H1 (cell line): ENCODE results near the gene ACP6. TPM values are rescaled to one million over a fixed set of nuclear protein-coding genes. Genes with fewer than 3 reads are reported as not detected.

Experiments used
- CTCF ChIA-PET: fragments of 300-600 bp; sonication (Branson Sonifier 250); formaldehyde crosslinking; loops from one replicate; lab custom pipeline; 2021; ENCODE audit not compliant: partially characterized antibody; lab: Charles Lee
- POLR2A ChIA-PET: fragments of 300-600 bp; sonication (Branson Sonifier 250); formaldehyde crosslinking; loops from one replicate; lab custom pipeline; 2021; ENCODE audit warnings: inconsistent platforms; ENCODE audit not compliant: partially characterized antibody; lab: Charles Lee
- DNase-seq, 2 experiments: peaks; one replicate each; pipeline versions ENCODE4 v3.0.0 to v3.0.0-alpha.2; 2010 to 2022; ENCODE audit warnings: low spot score in 2 of 2, low read depth in 1 of 2, mixed read lengths in 1 of 2
- FAIRE-seq: peaks from 2 replicates; lab custom pipeline; 2011; peaks lifted over from hg19 to GRCh38; lab: Jason Lieb, UNC
- H2AFZ ChIP-seq: 2 replicates; pipeline ENCODE4 v1.8.1; 2012; ENCODE audit warnings: low read length, inconsistent platforms
- H2AK5ac ChIP-seq: 2 replicates; pipeline ENCODE4 v1.6.1; 2013; ENCODE audit warnings: low read depth, low read length
- H2BK120ac ChIP-seq: replicated peaks from 2 replicates; pipeline ENCODE3; 2013; ENCODE audit warnings: low read depth, low read length, inconsistent platforms
- H2BK12ac ChIP-seq: 2 replicates; pipeline ENCODE4 v1.6.1; 2013; ENCODE audit warnings: low read depth, low read length
- H2BK15ac ChIP-seq: 2 replicates; pipeline ENCODE4 v1.6.1; 2013; ENCODE audit warnings: low read length
- H2BK20ac ChIP-seq: 2 replicates; pipeline ENCODE4 v1.6.1; 2013; ENCODE audit warnings: low read length
- H2BK5ac ChIP-seq: 2 replicates; pipeline ENCODE4 v1.6.1; 2013; ENCODE audit warnings: low read depth, low read length
- H3K14ac ChIP-seq: 2 replicates; pipeline ENCODE4 v1.6.1; 2013; ENCODE audit warnings: inconsistent platforms; ENCODE audit not compliant: insufficient read length
- H3K18ac ChIP-seq: 2 replicates; pipeline ENCODE4 v1.6.1; 2013; ENCODE audit warnings: low read length; ENCODE audit errors: extremely low read depth
- H3K23ac ChIP-seq: 2 replicates; pipeline ENCODE4 v1.6.1; 2013; ENCODE audit warnings: inconsistent platforms; ENCODE audit not compliant: insufficient read length
- H3K23me2 ChIP-seq: 2 replicates; pipeline ENCODE4 v1.6.1; 2013; ENCODE audit warnings: low read depth, low read length
- H3K27ac ChIP-seq: 2 replicates; pipeline ENCODE4 v1.6.1; 2011; ENCODE audit warnings: low read depth, low read length, inconsistent platforms
- H3K27me3 ChIP-seq, 4 experiments: replicated peaks in 1 of 4; 1 replicate in 1 of 4; 2 replicates in 3 of 4; pipeline versions ENCODE4 v1.6.1 to v1.8.1; 2011 to 2013; ENCODE audit warnings: low read length in 3 of 4, mild to moderate bottlenecking in 3 of 4, inconsistent platforms in 2 of 4, mixed read lengths in 2 of 4, moderate library complexity in 1 of 4; ENCODE audit not compliant: control insufficient read depth in 3 of 4, insufficient read depth in 3 of 4; ENCODE audit errors: extremely low read depth in 1 of 4
- H3K36me3 ChIP-seq, 4 experiments: 2 replicates each; pipeline versions ENCODE4 v1.6.1 to v1.8.1; 2011 to 2013; ENCODE audit warnings: mild to moderate bottlenecking in 4 of 4, low read length in 3 of 4, moderate library complexity in 2 of 4, control low read depth in 1 of 4, inconsistent platforms in 1 of 4; ENCODE audit not compliant: insufficient read depth in 4 of 4, control insufficient read depth in 2 of 4
- H3K4ac ChIP-seq: replicated peaks from 2 replicates; pipeline ENCODE3; 2013; ENCODE audit warnings: low read length, low read depth, mixed read lengths, inconsistent platforms; ENCODE audit not compliant: insufficient read length
- H3K4me1 ChIP-seq, 4 experiments: replicated peaks in 1 of 4; 1 replicate in 1 of 4; 2 replicates in 3 of 4; pipeline versions ENCODE4 v1.6.1 to v1.8.1; 2011 to 2013; ENCODE audit warnings: low read length in 3 of 4, inconsistent platforms in 2 of 4, mixed read lengths in 1 of 4; ENCODE audit not compliant: insufficient read depth in 4 of 4, control insufficient read depth in 3 of 4
- H3K4me2 ChIP-seq, 2 experiments: 2 replicates each; pipeline versions ENCODE4 v1.6.1 to v1.8.1; 2011 to 2013; ENCODE audit warnings: low read depth in 2 of 2, low read length in 2 of 2, control low read depth in 1 of 2, inconsistent platforms in 1 of 2, mild to moderate bottlenecking in 1 of 2; ENCODE audit not compliant: insufficient read depth in 1 of 2
- H3K4me3 ChIP-seq, 4 experiments: fragments of 200-600, 300-600 bp in 1 of 4; sonication (generic), shearing (Covaris generic), sonication (Bioruptor Twin) in 1 of 4; 2 replicates each; pipeline versions ENCODE4 v1.5.1 to v1.8.1; 2011 to 2016; ENCODE audit warnings: low read length in 4 of 4, low read depth in 3 of 4, control low read depth in 2 of 4, inconsistent platforms in 2 of 4, mild to moderate bottlenecking in 2 of 4, mixed read lengths in 1 of 4, moderate library complexity in 1 of 4; ENCODE audit not compliant: insufficient read depth in 2 of 4; ENCODE audit errors: extremely low read depth in 1 of 4
- H3K56ac ChIP-seq: replicated peaks from 2 replicates; pipeline ENCODE3; 2013; ENCODE audit warnings: low read depth, mild to moderate bottlenecking, mixed read lengths, low read length, inconsistent platforms; ENCODE audit not compliant: insufficient read length
- H3K79me1 ChIP-seq: 2 replicates; pipeline ENCODE4 v1.6.1; 2013; ENCODE audit warnings: low read depth, low read length, control low read depth
- H3K79me2 ChIP-seq, 2 experiments: 2 replicates each; pipeline versions ENCODE4 v1.6.1 to v1.8.1; 2012 to 2013; ENCODE audit warnings: low read length in 2 of 2, mild to moderate bottlenecking in 2 of 2, inconsistent platforms in 1 of 2; ENCODE audit not compliant: insufficient read depth in 2 of 2, control insufficient read depth in 1 of 2
- H3K9ac ChIP-seq, 4 experiments: replicated peaks in 1 of 4; 1 replicate in 1 of 4; 2 replicates in 3 of 4; pipeline versions ENCODE4 v1.6.1 to v1.8.1; 2011 to 2013; ENCODE audit warnings: low read depth in 3 of 4, low read length in 3 of 4, control low read depth in 2 of 4, mild to moderate bottlenecking in 2 of 4, moderate library complexity in 2 of 4, inconsistent platforms in 1 of 4; ENCODE audit errors: extremely low read depth in 1 of 4
- H3K9me3 ChIP-seq, 2 experiments: 2 replicates each; pipeline versions ENCODE4 v1.6.1 to v1.8.1; 2012 to 2013; ENCODE audit warnings: mild to moderate bottlenecking in 2 of 2, moderate library complexity in 2 of 2, control low read depth in 1 of 2, inconsistent platforms in 1 of 2, low read depth in 1 of 2, low read length in 1 of 2, mixed read lengths in 1 of 2; ENCODE audit not compliant: insufficient read depth in 2 of 2
- H4K20me1 ChIP-seq, 2 experiments: replicated peaks in 1 of 2; 2 replicates each; pipeline versions ENCODE3 to v1.8.1; 2011 to 2013; ENCODE audit warnings: inconsistent platforms in 2 of 2, low read length in 2 of 2, mild to moderate bottlenecking in 1 of 2; ENCODE audit not compliant: insufficient read depth in 2 of 2, control insufficient read depth in 1 of 2
- H4K5ac ChIP-seq: 2 replicates; pipeline ENCODE4 v1.6.1; 2013; ENCODE audit warnings: low read length, low read depth, mixed read lengths, inconsistent platforms; ENCODE audit not compliant: insufficient read length
- H4K8ac ChIP-seq: 2 replicates; pipeline ENCODE4 v1.8.0; 2013; ENCODE audit warnings: mild to moderate bottlenecking, moderate library complexity, low read length, inconsistent platforms; ENCODE audit not compliant: insufficient read depth; ENCODE audit errors: extremely low read depth
- H4K91ac ChIP-seq: replicated peaks from 2 replicates; pipeline ENCODE3; 2013; ENCODE audit warnings: low read length, mixed read lengths, inconsistent platforms; ENCODE audit not compliant: insufficient read length
- ASH2L ChIP-seq: fragments of 200-600, 300-600 bp; sonication (generic); IDR thresholded peaks from one replicate; pipeline ENCODE4 v1.7.1; 2017; ENCODE audit warnings: low read length
- ATF3 ChIP-seq: IDR thresholded peaks from 2 replicates; pipeline ENCODE4 v1.6.1; 2011; ENCODE audit warnings: low read depth, mild to moderate bottlenecking, low read length; ENCODE audit not compliant: insufficient read depth
- BACH1 ChIP-seq: IDR thresholded peaks from 2 replicates; pipeline ENCODE4 v1.6.1; 2012; ENCODE audit warnings: low read length, improper control_type of control experiment
- BCL11A ChIP-seq, 2 experiments: IDR thresholded peaks; one replicate each; pipeline ENCODE4 v1.6.1; 2011; ENCODE audit warnings: low read depth in 2 of 2, low read length in 2 of 2, mild to moderate bottlenecking in 2 of 2
- CBX5 ChIP-seq: fragments of 300-800, 300-1000 bp; sonication (generic); IDR thresholded peaks from 2 replicates; pipeline ENCODE4 v1.7.1; 2016; ENCODE audit warnings: antibody characterized with exemption, low read length, low read depth
- GABPA ChIP-seq: IDR thresholded peaks from 2 replicates; pipeline ENCODE4 v1.6.1; 2011; ENCODE audit warnings: mild to moderate bottlenecking, low read length, moderate library complexity, borderline replicate concordance; ENCODE audit not compliant: insufficient read depth
- NANOG ChIP-seq: IDR thresholded peaks from 2 replicates; pipeline ENCODE4 v1.6.1; 2011; ENCODE audit warnings: low read length, low read depth, mild to moderate bottlenecking, inconsistent platforms; ENCODE audit not compliant: insufficient read depth, poor library complexity, severe bottlenecking
- POLR2AphosphoS5 ChIP-seq: IDR thresholded peaks from 2 replicates; pipeline ENCODE4 v1.6.1; 2011; ENCODE audit warnings: low read depth, low read length
- RAD21 ChIP-seq, 2 experiments: IDR thresholded peaks in 1 of 2; conservative IDR thresholded peaks in 1 of 2; 2 replicates each; pipeline ENCODE4 v1.6.1; 2011; ENCODE audit warnings: low read depth in 2 of 2, low read length in 2 of 2, improper control_type of control experiment in 1 of 2, inconsistent platforms in 1 of 2, mild to moderate bottlenecking in 1 of 2, moderate library complexity in 1 of 2
- RFX5 ChIP-seq: IDR thresholded peaks from 2 replicates; pipeline ENCODE4 v1.6.1; 2011; ENCODE audit warnings: low read depth, low read length, improper control_type of control experiment, borderline replicate concordance
- SIX5 ChIP-seq: IDR thresholded peaks from 2 replicates; pipeline ENCODE4 v1.6.1; 2011; ENCODE audit warnings: mild to moderate bottlenecking, low read depth, low read length
- SRF ChIP-seq: IDR thresholded peaks from 2 replicates; pipeline ENCODE4 v1.6.1; 2011; ENCODE audit warnings: mild to moderate bottlenecking, low read depth, low read length, moderate library complexity
- TAF7 ChIP-seq: optimal IDR thresholded peaks from 2 replicates; pipeline ENCODE3; 2011; ENCODE audit warnings: low read depth, mild to moderate bottlenecking, inconsistent platforms, low read length, moderate library complexity, borderline replicate concordance
- WGBS, 2 experiments: shearing (Covaris generic) in 1 of 2; methylation state at CpG; one replicate each; pipeline versions ENCODE4 v1.1.6 to v1.1.7; 2013 to 2015; ENCODE audit warnings: low lambda C conversion rate in 2 of 2, mixed read lengths in 2 of 2, inconsistent platforms in 1 of 2, low coverage in 1 of 2, missing lambda C conversion rate in 1 of 2; ENCODE audit not compliant: insufficient replicate concordance in 2 of 2, insufficient coverage in 1 of 2, insufficient read length in 1 of 2; ENCODE audit errors: extremely low coverage in 1 of 2, missing lambda C conversion rate in 1 of 2; 5-methylcytosine and 5-hydroxymethylcytosine counted together
- polyA plus RNA-seq, 7 experiments: library from polyadenylated mRNA; depleted of rRNA in 3 of 7; stranded (reverse) in 5 of 7; unstranded in 2 of 7; fragments of >200 nt in 5 of 7; fragments of 200-250 nt in 2 of 7; gene quantifications; 1 replicate in 5 of 7; 2 replicates in 1 of 7; 4 replicates in 1 of 7; pipeline versions ENCODE4 v1.2.1 to v1.2.3, GENCODE V29; 2011 to 2013; ENCODE audit warnings: missing spikeins in 2 of 7, mixed read lengths in 2 of 7
- total RNA-seq: library from RNA; stranded (reverse); fragmentation: NEBNext Ultra II Directional; extraction: Animal tissue kit (Norgen Biotek cat#: 25700); gene quantifications from 2 replicates; pipeline ENCODE4 v1.2.1, GENCODE V29; 2021

ACP6 gene
- total and polyA plus RNA-seq, 2 of the 8 experiments (the other 6 are each of a cell fraction or from before 2014, with no cell fraction given): 11.4 to 17.7 TPM

GRCh38 chr1:147628441-147628840 is 41.9 kb downstream of the ACP6 start:
- no peak overlapping the region for H2AK5ac ChIP-seq
- no peak overlapping the region for H3K4ac ChIP-seq
- no peak overlapping the region for H2BK5ac ChIP-seq
- WGBS, 2 experiments: 85% methylated on average over 5 of the region's 5 CpGs; no CpG with 5 or more reads in 1 of the 2 experiments
- no peak overlapping the region for H2BK120ac ChIP-seq
- H3K56ac ChIP-seq: no peak overlapping the region
- peaks cover 0 to 1% (median 0%) of the 10 kb centered on the region in 4 experiments; a peak in 3 of 7 replicates for H3K4me1 ChIP-seq
- H2BK20ac ChIP-seq: no peak overlapping the region
- no peak overlapping the region for H4K91ac ChIP-seq
- no peaks in the 10 kb centered on the region for H3K27me3 ChIP-seq
- no peak for DNase-seq
- H3K23ac ChIP-seq: no peak overlapping the region
- H4K20me1 ChIP-seq: peaks cover 1 to 4% of the 10 kb centered on the region in 2 experiments
- no peak for FAIRE-seq
- H3K9me3 ChIP-seq: no peaks in the 10 kb centered on the region
- no peaks in the 10 kb centered on the region; the same call in 1 of the 2 replicates for H3K23me2 ChIP-seq
- H3K9ac ChIP-seq: no peak overlapping the region
- H3K14ac ChIP-seq: no peak overlapping the region
- H2BK12ac ChIP-seq: no peak overlapping the region
- H4K8ac ChIP-seq: no peak overlapping the region
- H3K79me1 ChIP-seq: no peaks in the 10 kb centered on the region
- H3K36me3 ChIP-seq: peaks cover 4 to 12% (median 8%) of the 10 kb centered on the region in 4 experiments; a peak in 6 of 8 replicates
- H3K4me3 ChIP-seq: no peak overlapping the region
- H2BK15ac ChIP-seq: no peak overlapping the region
- ChIA-PET POLR2A (interaction anchor here (1.7 kb wide), 1 partner anchor 132 kb away, joined by 3 read pairs; no protein-coding TSS in a partner anchor), CTCF (interaction anchor here (0.7 to 4.3 kb wide), 16 partner anchors 8 to 359 kb away, joined by 3 to 43 read pairs (median 11); a partner anchor contains a TSS)
- no peak overlapping the region for H3K27ac ChIP-seq
- H4K5ac ChIP-seq: no peak overlapping the region
- no peak overlapping the region for H3K4me2 ChIP-seq
- H3K79me2 ChIP-seq: no peaks in the 10 kb centered on the region
- no peak overlapping the region for H3K18ac ChIP-seq
- no peak overlapping the region for H2AFZ ChIP-seq
- no peak for TF ChIP-seq BACH1
- TF ChIP-seq BCL11A (IDR thresholded peaks at IDR 0.05; ENCODE audit: low read depth in 2 of 2, low read length in 2 of 2): no peak
- TF ChIP-seq SRF: no peak
- no peak for TF ChIP-seq TAF7
- TF ChIP-seq ASH2L: no peak
- TF ChIP-seq RAD21 (IDR thresholded peaks at IDR 0.05 in 1 of 2, conservative IDR thresholded peaks at IDR 0.05 in 1 of 2; ENCODE audit: low read depth in 2 of 2, low read length in 2 of 2): no peak
- TF ChIP-seq RFX5: no peak
- TF ChIP-seq GABPA: no peak
- no peak for TF ChIP-seq NANOG
- TF ChIP-seq POLR2AphosphoS5: no peak
- no peak for TF ChIP-seq SIX5
- no peak for TF ChIP-seq ATF3
- TF ChIP-seq CBX5: no peak
